ENCODE data around the gene RELCH. TPM values are rescaled to one million over a fixed set of nuclear protein-coding genes. Genes with fewer than 3 reads are reported as not detected.

The RELCH gene
- total RNA-seq, 2 donors from 2014 or later: 36.0 to 48.9 TPM

GRCh38 chr18:62264984-62265383 lies 77.9 kb downstream of the RELCH start:
- Histone ChIP-seq H3K27me3 (replicated peaks; ENCODE audit: insufficient read depth) (no peaks in the 10 kb centered on the region), H3K27ac (no peak overlapping the region), H3K4me1 (ENCODE audit: control insufficient read depth in 1 of 2, low read depth in 2 of 2) (no peaks in the 10 kb centered on the region), H3K4me3 (no peak overlapping the region), H3K9me3 (no peaks in the 10 kb centered on the region), H3K36me3 (peaks cover 10% of the 10 kb centered on the region)
- DNase-seq (ENCODE audit: low spot score) (no peak), ATAC-seq (ENCODE audit: insufficient number of reproducible peaks, low FRiP score, low read depth) (no peak)
- no peak for TF ChIP-seq CTCF (IDR thresholded peaks at IDR 0.05)

DNA sequence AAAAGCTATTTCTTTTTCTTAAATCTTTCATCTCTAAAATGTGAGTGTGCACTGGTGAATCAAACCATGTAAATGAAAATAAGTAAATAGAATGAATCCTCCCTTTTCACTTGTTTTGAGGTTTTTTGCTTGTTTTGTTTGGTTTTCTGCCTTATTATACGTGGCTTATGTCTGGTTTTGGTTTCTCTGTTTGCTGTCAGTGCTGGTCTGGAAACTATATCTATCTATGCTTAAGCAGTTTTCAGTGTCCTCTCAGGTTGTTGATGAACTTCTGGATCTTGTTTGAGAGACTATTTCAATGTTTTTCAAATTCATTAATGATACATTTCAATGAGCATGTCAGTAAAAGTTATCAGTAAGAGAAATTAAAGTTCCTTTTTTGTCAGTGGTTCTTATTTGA lies 90.0 kb downstream of the RELCH start:
- H3K9me3 ChIP-seq: no peaks in the 10 kb centered on the region
- H3K27me3 ChIP-seq (replicated peaks; ENCODE audit: insufficient read depth): no peaks in the 10 kb centered on the region
- H3K4me3 ChIP-seq: no peak overlapping the region
- H3K27ac ChIP-seq: no peak overlapping the region
- DNase-seq (ENCODE audit: low spot score): no peak
- TF ChIP-seq CTCF (IDR thresholded peaks at IDR 0.05): no peak
- H3K36me3 ChIP-seq: no peaks in the 10 kb centered on the region
- H3K4me1 ChIP-seq (ENCODE audit: control insufficient read depth in 1 of 2, low read depth in 2 of 2): peaks cover 20 to 29% of the 10 kb centered on the region in 2 donors
- ATAC-seq (ENCODE audit: insufficient number of reproducible peaks, low FRiP score, low read depth): no peak

GRCh38 chr18:62279561-62279960 lies 92.5 kb downstream of the RELCH start:
- Histone ChIP-seq H3K4me3 (no peak overlapping the region), H3K9me3 (no peaks in the 10 kb centered on the region), H3K27ac (no peak overlapping the region), H3K36me3 (no peaks in the 10 kb centered on the region), H3K27me3 (replicated peaks; ENCODE audit: insufficient read depth) (no peaks in the 10 kb centered on the region), H3K4me1 (ENCODE audit: control insufficient read depth in 1 of 2, low read depth in 2 of 2) (peaks cover 28 to 42% of the 10 kb centered on the region in 2 donors)
- no peak for TF ChIP-seq CTCF (IDR thresholded peaks at IDR 0.05)
- ATAC-seq (ENCODE audit: insufficient number of reproducible peaks, low FRiP score, low read depth) (no peak), DNase-seq (ENCODE audit: low spot score) (no peak)

DNA sequence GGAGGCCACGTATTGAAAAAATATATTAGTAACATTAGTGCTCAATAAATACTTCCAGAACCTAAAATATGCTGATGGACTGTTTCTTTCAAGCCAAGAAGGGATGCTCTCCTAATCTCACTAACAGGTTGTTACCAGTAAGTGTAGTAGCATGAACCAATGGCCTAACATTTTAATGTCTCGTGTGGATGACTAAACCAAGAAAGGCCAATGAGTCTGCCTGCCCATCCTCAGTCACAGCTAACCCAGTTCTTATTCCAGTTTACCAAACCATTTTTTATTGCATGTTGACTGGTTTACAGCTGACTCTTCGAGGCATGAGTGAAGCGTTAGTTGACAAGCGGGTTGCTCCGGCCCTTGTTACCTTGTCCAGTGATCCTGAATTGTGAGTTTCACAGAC lies 93.0 kb downstream of the RELCH start:
- Histone ChIP-seq H3K27me3 (replicated peaks; ENCODE audit: insufficient read depth) (no peaks in the 10 kb centered on the region), H3K4me3 (no peak overlapping the region), H3K27ac (no peak overlapping the region), H3K9me3 (no peaks in the 10 kb centered on the region), H3K4me1 (ENCODE audit: control insufficient read depth in 1 of 2, low read depth in 2 of 2) (peaks cover 29 to 47% of the 10 kb centered on the region in 2 donors), H3K36me3 (no peaks in the 10 kb centered on the region)
- DNase-seq (ENCODE audit: low spot score) (no peak), ATAC-seq (ENCODE audit: insufficient number of reproducible peaks, low FRiP score, low read depth) (no peak)
- TF ChIP-seq CTCF (IDR thresholded peaks at IDR 0.05): no peak

- ATAC-seq (ENCODE audit: insufficient number of reproducible peaks, low FRiP score, low read depth): no peak
- DNase-seq (ENCODE audit: low spot score): no peak
- no peak for TF ChIP-seq CTCF (IDR thresholded peaks at IDR 0.05)
- Histone ChIP-seq H3K9me3 (no peaks in the 10 kb centered on the region), H3K27me3 (replicated peaks; ENCODE audit: insufficient read depth) (no peaks in the 10 kb centered on the region), H3K4me1 (ENCODE audit: control insufficient read depth in 1 of 2, low read depth in 2 of 2) (peaks cover 29 to 52% of the 10 kb centered on the region in 2 donors), H3K4me3 (no peak overlapping the region), H3K36me3 (no peaks in the 10 kb centered on the region), H3K27ac (peak overlapping the region; percentile 14 to 63)
Observed at GRCh38 chr18:62280786-62281185, 93.7 kb downstream of the RELCH start.
